GM21723 (cell line): Measurements from ENCODE around the gene VGF.
"Not testable (repeated sequence)": the region's sequence is repeated elsewhere in the genome, so short reads cannot be mapped to it uniquely, and the experiment has no call there.

ENCODE experiments used
- ATAC-seq: cut with Tn5 transposase; IDR thresholded peaks from one replicate; pipeline ENCODE4 v1.9.1; 2021; ENCODE audit warnings: mild to moderate bottlenecking, moderate library complexity; ENCODE audit not compliant: unreplicated experiment

VGF gene

DNA sequence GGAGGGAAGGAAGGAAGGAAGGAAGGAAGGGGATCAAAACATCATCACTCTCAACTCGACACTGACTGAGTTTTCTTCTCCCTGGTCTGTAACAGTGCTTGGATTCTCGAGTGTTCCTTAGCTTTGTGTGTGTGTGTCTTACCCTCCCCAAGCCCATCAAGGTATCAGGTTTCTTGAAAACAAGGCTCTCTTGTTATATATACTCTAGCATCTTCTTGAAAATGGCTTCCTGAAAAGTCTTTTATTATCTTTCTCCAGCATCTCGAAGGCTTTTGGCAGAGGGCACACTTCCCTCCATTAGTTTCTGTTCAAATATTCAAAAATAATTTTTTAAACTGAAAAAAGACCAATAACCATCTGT is 25.1 kb downstream of the VGF start:
- no peak for ATAC-seq

DNA sequence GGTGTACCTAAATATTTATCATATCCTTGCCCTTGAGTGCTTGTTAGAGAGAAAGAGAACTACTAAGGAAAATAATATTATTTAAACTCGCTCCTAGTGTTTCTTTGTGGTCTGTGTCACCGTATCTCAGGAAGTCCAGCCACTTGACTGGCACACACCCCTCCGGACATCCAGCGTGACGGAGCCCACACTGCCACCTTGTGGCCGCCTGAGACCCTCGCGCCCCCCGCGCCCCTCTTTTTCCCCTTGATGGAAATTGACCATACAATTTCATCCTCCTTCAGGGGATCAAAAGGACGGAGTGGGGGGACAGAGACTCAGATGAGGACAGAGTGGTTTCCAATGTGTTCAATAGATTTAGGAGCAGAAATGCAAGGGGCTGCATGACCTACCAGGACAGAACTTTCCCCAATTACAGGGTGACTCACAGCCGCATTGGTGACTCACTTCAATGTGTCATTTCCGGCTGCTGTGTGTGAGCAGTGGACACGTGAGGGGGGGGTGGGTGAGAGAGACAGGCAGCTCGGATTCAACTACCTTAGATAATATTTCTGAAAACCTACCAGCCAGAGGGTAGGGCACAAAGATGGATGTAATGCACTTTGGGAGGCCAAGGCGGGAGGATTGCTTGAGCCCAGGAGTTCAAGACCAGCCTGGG is 27.0 kb downstream of the VGF start:
- ATAC-seq: peak; percentile 71

DNA sequence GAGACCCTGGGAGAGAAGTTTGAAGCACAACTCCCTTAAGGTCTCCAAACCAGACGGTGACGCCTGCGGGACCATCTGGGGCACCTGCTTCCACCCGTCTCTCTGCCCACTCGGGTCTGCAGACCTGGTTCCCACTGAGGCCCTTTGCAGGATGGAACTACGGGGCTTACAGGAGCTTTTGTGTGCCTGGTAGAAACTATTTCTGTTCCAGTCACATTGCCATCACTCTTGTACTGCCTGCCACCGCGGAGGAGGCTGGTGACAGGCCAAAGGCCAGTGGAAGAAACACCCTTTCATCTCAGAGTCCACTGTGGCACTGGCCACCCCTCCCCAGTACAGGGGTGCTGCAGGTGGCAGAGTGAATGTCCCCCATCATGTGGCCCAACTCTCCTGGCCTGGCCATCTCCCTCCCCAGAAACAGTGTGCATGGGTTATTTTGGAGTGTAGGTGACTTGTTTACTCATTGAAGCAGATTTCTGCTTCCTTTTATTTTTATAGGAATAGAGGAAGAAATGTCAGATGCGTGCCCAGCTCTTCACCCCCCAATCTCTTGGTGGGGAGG is 27.6 kb downstream of the VGF start:
- peak; percentile 22 for ATAC-seq

DNA sequence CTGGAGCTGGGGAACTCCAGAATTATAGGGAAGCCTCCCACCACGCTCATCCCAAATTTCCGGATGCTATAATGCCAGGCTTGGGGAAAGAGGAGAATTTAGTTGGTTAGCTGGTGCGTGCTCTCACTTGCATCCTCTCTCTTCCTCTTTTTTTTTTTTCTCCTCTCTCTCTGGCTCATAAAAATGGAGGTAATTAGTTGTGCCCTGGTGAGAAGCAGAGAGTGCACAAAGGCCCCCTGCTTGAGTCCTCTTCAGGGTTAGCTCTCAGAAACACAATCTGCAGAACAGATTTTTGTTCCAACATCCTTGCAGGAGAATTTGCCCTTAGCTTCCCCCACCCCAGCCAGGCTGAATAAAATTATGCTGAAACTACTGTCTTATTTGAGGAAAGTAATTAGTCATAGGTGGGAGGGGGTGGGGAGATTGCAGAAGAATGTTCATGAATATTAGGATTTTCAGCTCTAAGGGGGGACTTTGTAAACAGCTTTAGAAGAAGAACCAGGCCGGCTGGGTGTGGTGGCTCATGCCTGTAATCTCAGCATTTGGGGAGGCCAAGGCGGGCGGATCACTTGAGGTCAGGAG is 30.9 kb downstream of the VGF start:
- ATAC-seq: no peak

DNA sequence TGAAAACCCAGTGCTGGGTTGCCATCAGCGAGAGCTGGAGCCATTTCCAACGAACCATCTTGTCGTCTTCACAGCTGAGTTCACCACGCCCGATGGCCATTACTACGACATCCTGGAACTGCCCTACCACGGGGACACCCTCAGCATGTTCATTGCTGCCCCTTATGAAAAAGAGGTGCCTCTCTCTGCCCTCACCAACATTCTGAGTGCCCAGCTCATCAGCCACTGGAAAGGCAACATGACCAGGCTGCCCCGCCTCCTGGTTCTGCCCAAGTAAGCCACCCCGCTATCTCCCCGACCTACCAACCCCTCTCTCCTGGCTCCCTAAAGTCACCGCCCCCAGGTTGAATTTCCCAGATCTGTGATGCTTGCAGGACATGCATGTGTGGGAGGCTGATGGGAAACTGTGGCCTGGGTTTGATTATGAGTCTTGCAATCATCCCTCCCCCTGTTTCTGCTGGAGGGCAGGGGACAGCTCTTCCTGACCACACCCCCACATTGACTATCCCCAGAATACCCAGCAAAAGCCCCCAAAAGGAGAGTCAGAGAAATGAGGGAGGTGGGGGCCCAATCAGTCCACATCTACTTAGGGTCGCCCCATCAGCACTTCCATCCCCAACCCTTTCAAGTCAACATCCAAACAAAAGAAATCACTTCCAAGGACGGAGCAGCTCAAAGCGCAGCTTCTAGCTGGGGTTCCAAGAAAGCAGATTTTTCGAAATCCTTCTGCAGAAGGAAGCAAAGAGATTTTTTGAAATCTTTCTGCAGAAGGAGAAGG is 31.6 kb downstream of the VGF start:
- ATAC-seq: no peak

DNA sequence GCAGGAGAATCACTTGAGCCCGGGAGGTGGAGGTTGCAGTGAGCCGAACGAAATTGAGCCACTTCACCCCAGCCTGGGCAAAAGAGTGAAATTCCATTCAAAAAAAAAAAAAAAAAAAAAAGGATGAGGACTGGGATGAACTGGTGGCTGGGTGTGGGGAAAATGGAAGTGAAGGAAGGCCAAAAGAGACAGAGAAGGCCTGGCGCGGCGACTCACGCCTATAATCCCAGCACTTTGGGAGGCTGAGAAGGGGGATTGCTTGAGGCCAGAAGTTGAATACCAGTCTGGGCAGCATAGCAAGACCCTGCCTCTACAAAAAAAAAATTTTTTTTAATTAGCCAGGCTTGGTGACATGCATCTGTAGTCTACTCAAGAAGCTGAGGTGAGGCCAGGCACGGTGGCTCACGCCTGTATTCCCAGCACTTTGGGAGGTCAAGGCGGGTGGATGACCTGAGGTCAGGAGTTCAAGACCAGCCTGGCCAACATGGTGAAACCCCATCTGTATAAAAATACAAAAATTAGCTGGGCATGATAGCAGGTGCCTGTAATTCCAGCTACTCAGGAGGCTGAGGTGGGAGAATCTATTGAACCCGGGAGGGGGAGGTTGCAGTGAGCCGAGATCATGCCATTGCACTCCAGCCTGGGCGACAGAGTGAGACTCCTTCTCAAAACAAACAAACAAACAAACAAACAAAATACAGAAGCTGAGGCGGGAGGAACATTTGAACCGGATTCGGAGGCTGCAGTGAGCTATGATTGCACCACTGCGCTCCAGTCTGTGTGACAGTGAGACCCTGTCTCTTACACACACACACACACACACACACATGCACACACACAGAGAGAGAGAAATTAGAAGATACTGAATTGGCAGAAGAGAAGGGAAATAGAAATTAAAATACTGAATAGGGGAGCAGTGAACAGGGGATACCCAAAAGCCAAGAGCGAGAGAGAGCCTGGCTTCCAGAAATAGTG is 32.5 kb downstream of the VGF start:
- not testable (repeated sequence) for ATAC-seq

DNA sequence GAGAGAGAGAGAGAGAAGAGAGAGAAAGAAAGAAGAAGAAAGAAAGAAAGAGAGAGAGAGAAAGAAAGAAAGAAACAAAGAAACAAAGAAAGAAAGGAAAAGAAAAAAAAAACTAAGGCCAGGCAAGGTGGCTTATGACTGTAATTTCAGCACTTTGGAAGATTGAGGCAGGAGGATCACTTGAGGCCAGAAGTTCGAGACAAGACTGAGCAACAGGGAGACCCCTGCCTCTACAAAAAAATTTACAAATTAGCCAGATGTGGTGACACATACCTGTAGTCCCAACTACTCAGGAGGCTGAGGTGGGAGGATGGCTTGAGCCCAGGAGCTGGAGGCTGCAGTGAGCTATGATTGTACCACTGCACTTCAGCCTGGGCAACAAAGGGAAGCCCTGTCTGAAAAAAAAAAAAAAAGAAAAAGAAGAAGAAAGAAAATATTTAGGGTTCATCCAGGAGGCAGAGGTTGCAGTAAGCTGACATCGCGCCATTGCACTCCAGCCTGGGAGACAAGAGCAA is 35.7 kb downstream of the VGF start:
- no peak for ATAC-seq

DNA sequence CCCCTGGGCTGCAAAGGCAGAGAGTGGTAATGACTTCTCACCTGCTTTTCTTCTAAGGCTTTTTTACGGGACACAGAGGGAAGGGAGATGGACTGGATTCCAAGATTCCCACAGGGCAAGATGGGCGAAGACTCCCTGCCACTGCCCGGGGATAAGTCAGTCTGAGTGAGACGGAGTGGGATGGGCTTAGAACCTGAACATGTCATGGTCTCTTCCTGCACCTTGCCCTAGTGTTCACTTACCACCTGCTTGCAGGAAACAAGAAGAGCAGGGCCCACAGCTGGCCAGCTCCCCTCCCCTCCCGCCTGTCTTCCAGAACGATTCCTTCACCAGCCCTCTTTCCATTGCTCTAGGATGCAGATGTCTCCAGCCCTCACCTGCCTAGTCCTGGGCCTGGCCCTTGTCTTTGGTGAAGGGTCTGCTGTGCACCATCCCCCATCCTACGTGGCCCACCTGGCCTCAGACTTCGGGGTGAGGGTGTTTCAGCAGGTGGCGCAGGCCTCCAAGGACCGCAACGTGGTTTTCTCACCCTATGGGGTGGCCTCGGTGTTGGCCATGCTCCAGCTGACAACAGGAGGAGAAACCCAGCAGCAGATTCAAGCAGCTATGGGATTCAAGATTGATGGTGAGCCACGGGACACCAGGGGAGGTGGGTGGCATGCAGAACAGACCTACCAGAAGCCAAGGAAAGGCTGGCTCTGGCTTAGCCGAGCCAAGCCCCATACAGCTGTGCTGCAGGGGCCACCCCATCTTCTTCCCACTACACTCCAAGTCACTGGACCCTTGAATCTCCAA is 37.1 kb downstream of the VGF start:
- ATAC-seq: no peak

DNA sequence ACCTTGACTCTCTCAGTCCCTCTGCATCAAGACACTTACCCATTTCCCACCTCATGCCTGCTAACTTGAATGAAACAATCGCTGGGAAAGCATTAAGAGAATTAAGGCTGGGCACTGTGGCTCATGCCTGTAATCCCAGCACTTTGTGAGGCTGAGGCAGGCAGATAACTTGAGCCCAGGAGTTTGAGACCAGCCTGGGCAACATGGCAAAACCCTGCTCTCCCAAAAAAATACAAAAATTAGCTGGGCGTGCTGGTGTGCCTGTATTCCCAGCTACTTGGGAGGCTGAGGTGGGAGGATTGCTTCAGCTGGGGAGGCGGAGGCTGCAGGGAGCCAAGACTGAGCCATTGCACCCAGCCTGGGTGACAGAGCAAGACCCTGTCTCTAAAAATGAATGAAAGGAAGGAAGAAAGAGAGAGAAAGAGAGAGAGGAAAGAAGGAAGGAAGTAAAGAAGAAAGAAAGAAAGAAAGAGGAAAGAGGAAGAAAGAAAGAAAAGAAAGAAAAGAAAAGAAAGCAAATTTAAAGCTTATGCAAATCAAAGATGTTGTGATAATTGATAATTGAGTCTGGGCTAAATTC is 37.8 kb downstream of the VGF start:
- ATAC-seq: no peak

DNA sequence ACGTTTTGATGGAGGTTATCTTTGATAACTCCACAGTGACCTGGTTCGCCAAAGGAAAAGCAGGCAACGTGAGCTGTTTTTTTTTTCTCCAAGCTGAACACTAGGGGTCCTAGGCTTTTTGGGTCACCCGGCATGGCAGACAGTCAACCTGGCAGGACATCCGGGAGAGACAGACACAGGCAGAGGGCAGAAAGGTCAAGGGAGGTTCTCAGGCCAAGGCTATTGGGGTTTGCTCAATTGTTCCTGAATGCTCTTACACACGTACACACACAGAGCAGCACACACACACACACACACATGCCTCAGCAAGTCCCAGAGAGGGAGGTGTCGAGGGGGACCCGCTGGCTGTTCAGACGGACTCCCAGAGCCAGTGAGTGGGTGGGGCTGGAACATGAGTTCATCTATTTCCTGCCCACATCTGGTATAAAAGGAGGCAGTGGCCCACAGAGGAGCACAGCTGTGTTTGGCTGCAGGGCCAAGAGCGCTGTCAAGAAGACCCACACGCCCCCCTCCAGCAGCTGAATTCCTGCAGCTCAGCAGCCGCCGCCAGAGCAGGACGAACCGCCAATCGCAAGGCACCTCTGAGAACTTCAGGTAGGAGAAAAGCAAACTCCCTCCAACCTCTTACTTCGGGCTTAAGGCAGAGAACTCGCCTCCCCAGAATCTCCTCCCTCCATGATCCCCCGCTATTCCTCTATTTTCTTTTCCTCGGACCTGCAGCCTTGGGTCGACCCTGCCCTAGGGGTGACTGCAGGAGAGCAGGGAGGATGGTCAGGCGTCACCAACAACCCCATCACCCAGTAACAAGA is 38.5 kb downstream of the VGF start, which contains the start of gene SERPINE1:
SERPINE1 (plus strand) TSS at position 454 of the 809 bp plus-strand sequence. CDS start 1,290 bp downstream, outside the sequence.
- ATAC-seq: peak; percentile 53

DNA sequence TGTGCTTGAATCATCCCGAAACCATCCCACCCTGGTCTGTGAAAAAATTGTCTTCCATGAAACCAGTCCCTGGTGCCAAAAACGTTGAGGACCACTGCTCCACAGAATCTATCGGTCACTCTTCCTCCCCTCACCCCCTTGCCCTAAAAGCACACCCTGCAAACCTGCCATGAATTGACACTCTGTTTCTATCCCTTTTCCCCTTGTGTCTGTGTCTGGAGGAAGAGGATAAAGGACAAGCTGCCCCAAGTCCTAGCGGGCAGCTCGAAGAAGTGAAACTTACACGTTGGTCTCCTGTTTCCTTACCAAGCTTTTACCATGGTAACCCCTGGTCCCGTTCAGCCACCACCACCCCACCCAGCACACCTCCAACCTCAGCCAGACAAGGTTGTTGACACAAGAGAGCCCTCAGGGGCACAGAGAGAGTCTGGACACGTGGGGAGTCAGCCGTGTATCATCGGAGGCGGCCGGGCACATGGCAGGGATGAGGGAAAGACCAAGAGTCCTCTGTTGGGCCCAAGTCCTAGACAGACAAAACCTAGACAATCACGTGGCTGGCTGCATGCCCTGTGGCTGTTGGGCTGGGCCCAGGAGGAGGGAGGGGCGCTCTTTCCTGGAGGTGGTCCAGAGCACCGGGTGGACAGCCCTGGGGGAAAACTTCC is 39.2 kb downstream of the VGF start:
- ATAC-seq: peak; percentile 61

DNA sequence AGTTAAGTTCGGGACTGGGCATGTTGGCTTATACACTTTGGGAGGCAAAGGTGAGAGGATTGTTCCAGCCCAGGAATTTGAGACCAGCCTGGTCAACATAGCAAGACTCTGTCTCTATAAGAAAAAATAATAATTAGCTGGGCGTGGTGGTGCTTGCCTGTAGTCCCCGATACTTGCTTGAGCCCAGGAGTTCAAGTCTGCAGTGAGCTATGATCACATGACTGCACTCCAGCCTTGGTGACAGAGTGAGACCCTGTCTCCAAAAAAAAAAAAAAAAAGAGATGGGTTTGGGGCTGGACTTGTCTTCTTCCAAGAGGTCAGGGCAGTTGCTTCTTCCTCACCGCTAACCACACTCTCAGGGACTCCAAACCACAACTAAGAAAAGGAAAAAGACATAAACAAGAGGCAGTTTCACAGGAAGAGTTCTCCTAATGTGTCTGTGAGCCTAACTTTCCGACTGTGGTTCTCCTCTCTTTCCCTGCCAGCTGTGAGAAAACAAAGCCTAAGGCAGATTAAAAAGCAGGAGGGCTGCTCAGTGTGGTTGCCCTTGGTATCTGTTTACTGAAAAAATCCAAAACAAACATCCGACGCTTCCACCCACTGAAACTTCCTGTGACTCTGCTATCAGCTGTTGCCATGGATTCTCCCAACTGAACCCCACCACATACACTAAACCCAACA is 40.9 kb downstream of the VGF start:
- no peak for ATAC-seq

DNA sequence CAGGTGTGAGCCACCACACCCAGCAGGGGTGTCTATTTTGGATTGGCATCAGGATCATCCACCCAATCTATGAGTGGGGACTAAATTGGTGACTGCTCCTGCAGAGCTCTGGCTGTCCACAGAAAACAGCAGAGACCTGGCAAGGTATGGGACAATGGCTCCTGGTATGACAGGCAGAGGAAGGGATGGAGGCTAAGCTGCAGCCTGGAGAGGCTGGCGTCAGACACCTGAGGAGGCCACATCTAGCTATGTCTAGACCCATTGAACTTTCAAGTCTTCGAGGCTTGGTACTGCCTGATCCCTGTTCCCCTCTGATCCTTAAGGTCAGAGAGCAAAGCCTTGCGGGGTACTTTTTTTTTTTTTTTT is 41.7 kb downstream of the VGF start:
- ATAC-seq: no peak

DNA sequence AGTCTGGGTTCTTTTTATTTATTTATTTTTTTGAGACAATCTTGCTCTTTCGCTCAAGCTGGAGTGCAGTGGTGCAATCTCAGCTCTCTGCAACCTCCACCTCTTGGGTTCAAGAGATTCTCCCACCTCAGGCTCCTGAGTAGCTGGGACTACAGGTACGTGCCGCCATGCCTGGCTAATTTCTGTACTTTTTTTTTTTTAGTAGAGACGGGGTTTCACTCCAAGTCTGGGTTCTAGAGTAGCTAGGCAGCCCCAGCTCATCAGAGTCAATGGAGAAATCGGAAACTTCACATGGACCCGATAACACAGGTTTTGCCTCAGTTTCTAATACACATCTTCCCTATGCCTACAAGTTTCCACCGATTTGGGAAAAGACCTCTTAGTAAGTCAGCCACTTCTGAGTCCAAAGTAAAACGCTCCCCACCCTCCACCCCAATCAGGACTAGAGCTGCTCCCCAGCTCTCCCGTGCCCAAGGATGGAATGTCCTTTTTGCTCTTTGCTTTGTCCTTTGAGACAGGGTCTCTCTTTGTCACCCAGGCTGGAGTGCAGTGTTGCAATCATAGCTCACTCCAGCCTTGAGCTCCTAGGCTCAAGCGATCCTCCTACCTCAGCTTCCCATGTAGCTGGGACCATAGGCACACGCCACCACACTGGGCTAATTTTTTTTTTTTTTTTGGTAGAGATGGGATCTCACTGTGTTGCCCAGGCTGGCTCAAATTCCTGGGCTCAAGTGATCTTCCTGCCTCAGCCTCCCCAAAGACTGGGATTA is 42.3 kb downstream of the VGF start:
- ATAC-seq: no peak

DNA sequence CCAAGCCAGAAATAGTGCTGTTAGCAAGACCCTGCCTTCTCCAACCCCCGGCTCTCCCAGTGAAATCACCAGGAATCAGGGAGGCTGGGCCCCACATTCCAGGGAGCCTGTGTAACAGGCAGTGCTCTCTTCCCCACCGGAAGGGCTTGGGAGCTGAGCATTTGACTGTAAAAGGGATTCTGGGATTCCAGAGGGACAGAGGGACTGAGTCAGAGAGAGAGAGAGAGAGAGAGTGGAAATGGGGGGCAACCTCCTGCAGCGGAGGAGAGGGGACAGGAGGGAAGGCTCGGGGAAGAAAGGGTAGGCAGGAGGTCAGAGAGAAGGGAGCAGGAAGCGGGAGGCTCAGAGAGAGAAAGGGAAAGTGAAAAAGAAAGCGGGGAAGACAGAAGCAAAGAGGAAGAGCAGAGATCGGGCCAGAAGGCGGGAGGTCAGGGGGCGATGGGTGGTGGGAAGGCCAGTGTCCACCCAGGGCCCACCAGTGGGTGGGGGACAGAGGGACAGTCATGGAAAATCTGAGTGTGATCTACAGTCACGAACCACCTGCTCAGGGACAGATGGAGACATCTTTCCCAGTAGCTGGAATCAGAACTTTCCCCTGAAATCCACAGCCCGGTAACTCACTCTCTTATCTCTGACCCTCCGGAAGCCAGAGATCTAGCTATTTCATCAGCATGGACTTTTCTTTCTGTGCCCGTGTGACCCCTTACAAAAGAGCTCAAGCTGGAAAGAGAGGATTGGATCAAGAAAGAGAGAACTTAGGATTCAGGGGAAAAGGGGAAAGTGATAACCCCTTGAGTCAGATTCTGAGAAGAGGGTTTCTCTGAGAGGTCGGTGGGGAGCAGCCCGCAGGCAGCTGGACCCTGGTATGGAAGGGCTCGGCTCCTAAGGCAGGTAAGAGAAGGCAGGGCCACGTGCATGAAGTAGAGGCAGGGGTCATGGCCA is 43.1 kb downstream of the VGF start:
- ATAC-seq: no peak

DNA sequence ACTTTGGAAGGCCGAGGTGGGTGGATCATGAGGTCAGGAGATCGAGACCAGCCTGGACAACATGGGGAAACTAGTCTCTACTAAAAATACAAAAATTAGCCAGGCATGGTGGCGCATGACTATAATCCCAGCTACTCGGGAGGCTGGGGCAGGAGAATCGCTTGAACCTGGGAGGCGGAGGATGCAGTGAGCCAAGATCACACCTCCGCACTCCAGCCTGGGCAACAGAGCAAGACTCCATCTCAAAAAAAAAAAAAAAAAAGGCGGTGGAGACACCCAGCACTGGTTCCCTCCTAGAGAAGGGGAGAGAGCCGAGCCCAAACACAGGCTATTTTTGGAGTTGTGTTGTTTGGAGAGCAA is 43.8 kb downstream of the VGF start:
- ATAC-seq: not testable (repeated sequence)
